Upper lobe of right lung (tissue), 1 donor: ENCODE data around the gene ECHS1. TPM values are rescaled to one million over a fixed set of nuclear protein-coding genes. Genes with fewer than 3 reads are reported as not detected.

ENCODE experiments used
- ATAC-seq: fragments of 200-7000 bp; cut with Tn5 transposase; one replicate; pipeline ENCODE4 v1.9.1; 2020; ENCODE audit warnings: mild to moderate bottlenecking, moderate library complexity
- DNase-seq: peaks from one replicate; pipeline ENCODE4 v3.0.0-alpha.2; 2020
- H3K27ac ChIP-seq: fragments of 200-600 bp; one replicate; pipeline ENCODE4 v1.8.0; 2022
- H3K27me3 ChIP-seq: fragments of 200-600 bp; one replicate; pipeline ENCODE4 v1.8.0; 2022; ENCODE audit warnings: mild to moderate bottlenecking
- H3K36me3 ChIP-seq: fragments of 200-600 bp; one replicate; pipeline ENCODE4 v1.8.0; 2022
- H3K4me1 ChIP-seq: fragments of 200-600 bp; one replicate; pipeline ENCODE4 v1.8.0; 2022
- H3K4me3 ChIP-seq: fragments of 200-600 bp; one replicate; pipeline ENCODE4 v1.8.0; 2022; ENCODE audit warnings: mild to moderate bottlenecking
- H3K9me3 ChIP-seq: fragments of 200-600 bp; one replicate; pipeline ENCODE4 v1.8.0; 2022
- CTCF ChIP-seq: fragments of 200-600 bp; IDR thresholded peaks from one replicate; pipeline ENCODE4 v1.8.0; 2022; ENCODE audit warnings: antibody characterized with exemption
- intact Hi-C: fragments of 100-400 bp; cut with DNase I; formaldehyde crosslinking; loops from one replicate; pipeline ENCODE4 v1.11.0; 2022
- total RNA-seq: library from RNA; stranded (reverse); fragmentation: NEBNext Ultra II Directional; extraction: Animal tissue kit (Norgen Biotek cat#: 25700); gene quantifications from one replicate; pipeline ENCODE4 v1.2.1, GENCODE V29; 2021
- donor health status: DM: no; HTN: yes; CAD: no; lungs with severe emphysema.

The ECHS1 gene
- total RNA-seq, 1 donor from 2014 or later = 55.8 TPM

DNA sequence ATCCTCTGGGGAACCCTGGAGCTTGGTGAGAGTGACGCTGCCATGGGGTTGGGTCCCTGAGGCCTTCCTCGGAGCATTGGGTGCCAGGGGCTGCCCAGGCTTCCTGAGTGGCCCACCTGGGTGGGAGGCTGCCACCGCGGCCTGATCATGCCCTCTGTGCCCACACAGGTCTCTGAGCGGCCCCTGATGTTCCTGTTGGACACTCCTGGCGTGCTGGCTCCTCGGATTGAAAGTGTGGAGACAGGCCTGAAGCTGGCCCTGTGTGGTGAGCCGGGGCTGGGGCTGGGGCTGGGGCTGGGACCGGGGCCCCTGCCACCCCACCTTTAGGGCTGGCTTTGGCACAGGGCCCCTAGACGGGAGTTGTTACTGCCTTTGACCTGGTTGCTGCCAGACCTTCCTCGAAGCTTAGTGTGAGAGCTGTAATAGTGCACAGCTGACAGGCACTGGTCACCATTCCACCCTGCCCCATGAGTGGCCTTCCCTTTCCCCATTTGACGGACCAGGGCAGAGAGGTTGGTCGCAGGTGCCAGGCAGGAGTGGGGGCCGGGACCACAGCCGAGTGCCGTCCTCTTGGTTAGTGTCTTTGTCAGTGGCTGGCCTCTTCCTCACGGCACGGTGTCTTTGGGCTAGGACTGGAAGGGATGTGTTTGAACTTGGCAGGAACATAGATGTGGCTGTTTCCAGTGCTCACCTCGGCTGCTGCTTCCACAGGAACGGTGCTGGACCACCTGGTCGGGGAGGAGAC is 29.0 kb upstream of the ECHS1 start:
- ATAC-seq (peak; percentile 8), DNase-seq (peak; percentile 51)
- intact Hi-C loops = no loop called here
- Histone ChIP-seq H3K36me3 (peaks cover 89% of the 10 kb centered on the region), H3K9me3 (no peaks in the 10 kb centered on the region), H3K4me1 (no peaks in the 10 kb centered on the region), H3K4me3 (no peak overlapping the region), H3K27ac (no peak overlapping the region), H3K27me3 (no peaks in the 10 kb centered on the region)
- no peak for TF ChIP-seq CTCF

DNA sequence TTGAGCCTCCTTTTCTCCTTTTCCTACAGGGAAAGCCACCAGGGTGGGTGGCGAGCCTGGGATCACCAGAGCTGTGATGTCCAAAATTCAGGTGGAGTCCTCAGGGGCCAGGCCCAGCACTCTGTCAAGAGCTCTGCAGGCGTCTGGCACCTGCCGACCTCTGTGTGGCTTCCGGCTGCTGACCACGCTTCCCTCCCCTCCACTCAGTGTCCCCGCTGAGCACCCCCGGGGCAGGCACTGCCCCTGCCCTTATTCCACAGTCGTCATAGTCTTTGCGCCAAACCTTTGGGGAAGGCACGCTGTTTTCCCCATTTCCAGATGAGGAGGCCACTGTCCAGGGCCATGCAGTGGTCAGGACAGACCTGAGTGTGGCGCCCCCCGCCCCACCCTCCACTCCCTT is 28.3 kb upstream of the ECHS1 start:
- Histone ChIP-seq H3K4me3 (no peak overlapping the region), H3K4me1 (no peaks in the 10 kb centered on the region), H3K36me3 (peaks cover 90% of the 10 kb centered on the region), H3K27me3 (no peaks in the 10 kb centered on the region), H3K9me3 (no peaks in the 10 kb centered on the region), H3K27ac (no peak overlapping the region)
- intact Hi-C loops = no loop called here
- peak; percentile 22 for ATAC-seq
- DNase-seq = peak; percentile 40
- no peak for TF ChIP-seq CTCF

- Histone ChIP-seq H3K27me3 (no peaks in the 10 kb centered on the region), H3K4me1 (no peaks in the 10 kb centered on the region), H3K4me3 (no peak overlapping the region), H3K27ac (no peak overlapping the region), H3K9me3 (no peaks in the 10 kb centered on the region), H3K36me3 (peaks cover 90% of the 10 kb centered on the region)
- DNase-seq (peak; percentile 53), ATAC-seq (peak; percentile 25)
- no peak for TF ChIP-seq CTCF
- intact Hi-C loops = no loop called here
Observed at GRCh38 chr10:133400624-133401424, 27.7 kb upstream of the ECHS1 start.

DNA sequence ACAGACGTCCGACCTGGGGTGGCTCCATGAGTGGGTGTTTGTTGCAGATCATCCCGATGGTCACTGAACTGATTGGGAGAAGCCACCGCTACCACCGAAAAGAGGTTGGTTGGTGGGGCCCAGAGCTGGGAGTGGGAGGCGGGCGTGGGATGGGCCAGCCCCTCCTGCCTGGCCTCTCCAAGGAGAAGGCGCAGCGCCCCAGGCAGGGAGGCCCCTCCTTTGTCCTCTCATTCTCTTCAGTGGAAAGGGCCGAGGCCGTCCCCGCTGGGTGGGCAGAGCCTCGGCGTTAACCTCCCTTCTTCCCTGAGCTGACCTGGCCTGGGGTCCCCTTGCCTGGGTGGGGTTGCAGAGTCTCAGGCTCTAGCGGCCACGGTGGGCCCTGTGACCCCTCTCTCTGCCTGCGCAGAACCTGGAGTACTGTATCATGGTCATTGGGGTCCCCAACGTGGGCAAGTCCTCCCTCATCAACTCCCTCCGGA is 26.0 kb upstream of the ECHS1 start:
- peaks cover 77% of the 10 kb centered on the region for H3K36me3 ChIP-seq
- intact Hi-C loops = no loop called here
- no peak overlapping the region for H3K27ac ChIP-seq
- no peak for TF ChIP-seq CTCF
- peaks cover 6% of the 10 kb centered on the region for H3K4me1 ChIP-seq
- no peaks in the 10 kb centered on the region for H3K9me3 ChIP-seq
- no peak for ATAC-seq
- DNase-seq = peak; percentile 56
- H3K4me3 ChIP-seq = no peak overlapping the region
- no peaks in the 10 kb centered on the region for H3K27me3 ChIP-seq

- H3K27me3 ChIP-seq = no peaks in the 10 kb centered on the region
- DNase-seq (no peak), ATAC-seq (no peak)
- H3K4me1 ChIP-seq = peaks cover 6% of the 10 kb centered on the region
- no peaks in the 10 kb centered on the region for H3K9me3 ChIP-seq
- intact Hi-C loops = no loop called here
- no peak overlapping the region for H3K4me3 ChIP-seq
- H3K27ac ChIP-seq = no peak overlapping the region
- TF ChIP-seq CTCF = no peak
- H3K36me3 ChIP-seq = peaks cover 67% of the 10 kb centered on the region
Observed at GRCh38 chr10:133397938-133398337, 24.8 kb upstream of the ECHS1 start.
